Endothelial cell of umbilical vein (primary cell): ENCODE data around the gene SNRNP35. TPM values are rescaled to one million over a fixed set of nuclear protein-coding genes. Genes with fewer than 3 reads are reported as not detected.

Experiments used
- BruUV-seq: library from RNA; stranded (reverse); fragments of 400-500 nt; replicated peaks from 2 replicates; lab custom pipeline; 2021; lab: Mats Ljungman, UMichigan
- CTCF ChIA-PET: fragments of 300-600, 350-600 bp; sonication (Branson Sonifier 250); formaldehyde crosslinking; loops from one replicate; lab custom pipeline; 2021; ENCODE audit warnings: antibody characterized with exemption, inconsistent platforms; lab: Charles Lee
- POLR2A ChIA-PET: fragments of 300-600, 350-600 bp; sonication (Branson Sonifier 250); formaldehyde crosslinking; loops from one replicate; lab custom pipeline; 2021; ENCODE audit warnings: antibody characterized with exemption, inconsistent platforms; lab: Charles Lee
- DNase-seq: peaks from one replicate; pipeline ENCODE4 v3.0.0-alpha.2; 2011; ENCODE audit warnings: low read depth, low spot score
- FAIRE-seq: peaks from 2 replicates; lab custom pipeline; 2011; peaks lifted over from hg19 to GRCh38; lab: Jason Lieb, UNC
- H2AFZ ChIP-seq: 2 replicates; pipeline ENCODE4 v1.6.0; 2012; ENCODE audit warnings: low read depth, low read length, control low read depth, inconsistent platforms
- H3K27ac ChIP-seq: 2 replicates; pipeline ENCODE4 v1.5.1; 2011; ENCODE audit warnings: low read depth, mild to moderate bottlenecking, control low read depth, low read length, moderate library complexity; ENCODE audit not compliant: insufficient read depth
- H3K27me3 ChIP-seq, 2 experiments: 2 replicates each; pipeline versions ENCODE4 v1.6.0 to v1.6.1; 2011; ENCODE audit warnings: low read length in 2 of 2, mixed read lengths in 1 of 2; ENCODE audit not compliant: control insufficient read depth in 2 of 2, insufficient read depth in 2 of 2
- H3K36me3 ChIP-seq, 2 experiments: 2 replicates in 1 of 2; 3 replicates in 1 of 2; pipeline ENCODE4 v1.5.1; 2011; ENCODE audit warnings: low read length in 2 of 2, mild to moderate bottlenecking in 1 of 2, moderate library complexity in 1 of 2; ENCODE audit not compliant: control insufficient read depth in 2 of 2, insufficient read depth in 2 of 2; ENCODE audit errors: extremely low read depth in 1 of 2
- H3K4me1 ChIP-seq: 3 replicates; pipeline ENCODE4 v1.5.1; 2011; ENCODE audit warnings: mild to moderate bottlenecking, low read length; ENCODE audit not compliant: control insufficient read depth, insufficient read depth; ENCODE audit errors: extremely low read depth
- H3K4me2 ChIP-seq: 2 replicates; pipeline ENCODE4 v1.6.1; 2011; ENCODE audit warnings: low read length, control low read depth, mixed read lengths; ENCODE audit not compliant: insufficient read depth
- H3K4me3 ChIP-seq, 3 experiments: fragments of 200-600 bp in 1 of 3; sonication (generic), shearing (Covaris generic) in 1 of 3; replicated peaks in 1 of 3; 2 replicates each; pipeline ENCODE4 v1.5.1; 2011 to 2016; ENCODE audit warnings: control low read depth in 3 of 3, low read length in 3 of 3, mild to moderate bottlenecking in 2 of 3, inconsistent platforms in 1 of 3, low read depth in 1 of 3, moderate library complexity in 1 of 3; ENCODE audit not compliant: insufficient read depth in 1 of 3
- H3K79me2 ChIP-seq: 2 replicates; pipeline ENCODE4 v1.6.0; 2012; ENCODE audit warnings: low read length, inconsistent platforms; ENCODE audit not compliant: control insufficient read depth, insufficient read depth
- H3K9ac ChIP-seq: replicated peaks from 2 replicates; pipeline ENCODE3; 2011; ENCODE audit warnings: low read length, control low read depth; ENCODE audit not compliant: insufficient read depth; ENCODE audit errors: extremely low read depth
- H3K9me1 ChIP-seq: replicated peaks from 3 replicates; pipeline ENCODE4 v1.6.0; 2011; ENCODE audit warnings: mild to moderate bottlenecking, low read length; ENCODE audit not compliant: control insufficient read depth, insufficient read depth; ENCODE audit errors: extremely low read depth
- H3K9me3 ChIP-seq: replicated peaks from 2 replicates; pipeline ENCODE4 v1.5.1; 2012; ENCODE audit warnings: low read length, inconsistent platforms; ENCODE audit not compliant: control insufficient read depth, insufficient read depth
- H4K20me1 ChIP-seq: replicated peaks from 2 replicates; pipeline ENCODE3; 2011; ENCODE audit warnings: mild to moderate bottlenecking, low read length; ENCODE audit not compliant: control insufficient read depth, insufficient read depth; ENCODE audit errors: extremely low read depth
- CTCF ChIP-seq, 2 donors: IDR thresholded peaks; 1 replicate in 1 of 2; 2 replicates in 1 of 2; pipeline ENCODE4 v1.5.1; 2011; ENCODE audit warnings: low read length in 2 of 2, mild to moderate bottlenecking in 2 of 2, moderate library complexity in 2 of 2, control low read depth in 1 of 2, inconsistent platforms in 1 of 2, low read depth in 1 of 2; ENCODE audit not compliant: insufficient read depth in 1 of 2; ENCODE audit errors: extremely low read depth in 1 of 2
- EZH2 ChIP-seq: IDR thresholded peaks from 2 replicates; pipeline ENCODE4 v1.6.1; 2012; ENCODE audit warnings: borderline replicate concordance, low read depth, mild to moderate bottlenecking, moderate library complexity, low read length, inconsistent platforms; ENCODE audit not compliant: severe bottlenecking
- FOS ChIP-seq: IDR thresholded peaks from 2 replicates; pipeline ENCODE4 v1.6.1; 2011; ENCODE audit warnings: mild to moderate bottlenecking, low read length, moderate library complexity, borderline replicate concordance; ENCODE audit not compliant: insufficient read depth
- GATA2 ChIP-seq: IDR thresholded peaks from 2 replicates; pipeline ENCODE4 v1.7.0; 2011; ENCODE audit warnings: low read depth, mild to moderate bottlenecking, moderate library complexity, mixed read lengths, low read length; ENCODE audit not compliant: insufficient read length, insufficient read depth
- JUN ChIP-seq: IDR thresholded peaks from 2 replicates; pipeline ENCODE4 v1.6.1; 2011; ENCODE audit warnings: borderline replicate concordance, low read depth; ENCODE audit not compliant: insufficient read length, insufficient read depth
- MAX ChIP-seq: IDR thresholded peaks from 2 replicates; pipeline ENCODE4 v1.6.1; 2011; ENCODE audit not compliant: insufficient read depth, insufficient read length
- MYC ChIP-seq: IDR thresholded peaks from one replicate; pipeline ENCODE4 v1.6.1; 2011; ENCODE audit warnings: mild to moderate bottlenecking, low read depth, low read length
- POLR2A ChIP-seq: IDR thresholded peaks from 2 replicates; pipeline ENCODE4 v1.6.1; 2012; ENCODE audit warnings: low read depth, mild to moderate bottlenecking, control low read depth, low read length
- POLR2AphosphoS5 ChIP-seq: IDR thresholded peaks from 2 replicates; pipeline ENCODE4 v1.6.1; 2012; ENCODE audit warnings: low read depth, mild to moderate bottlenecking, control low read depth, low read length, moderate library complexity; ENCODE audit not compliant: insufficient read depth
- dilution Hi-C: fragments of 300-500 bp; cut with MboI; formaldehyde crosslinking; loops from one replicate; pipeline ENCODE4 v1.15.0; 2019; ENCODE audit warnings: low sequenced_read_pairs; ENCODE audit not compliant: extremely low pct_ligation_motif_present
- intact Hi-C: fragments of 100-400 bp; cut with micrococcal nuclease; formaldehyde crosslinking; loops from one replicate; pipeline ENCODE4 v1.10.0; 2022
- polyA plus RNA-seq, 4 experiments: library from polyadenylated mRNA; depleted of rRNA in 3 of 4; stranded (reverse) in 3 of 4; unstranded in 1 of 4; fragments of >200 nt; gene quantifications; 2 replicates each; pipeline versions ENCODE4 v1.2.1 to v1.2.3, GENCODE V29; 2011 to 2012; ENCODE audit warnings: missing spikeins in 1 of 4
- total RNA-seq: library from RNA; stranded (reverse); gene quantifications from 2 replicates; pipeline ENCODE4 v1.2.3, GENCODE V29; 2021

The SNRNP35 gene
- total and polyA plus RNA-seq, 2 donors (not counting 3 experiments of a cell fraction or from before 2014, with no cell fraction given), result 15.9 to 30.6 TPM

GRCh38 chr12:123497065-123497464, 39.1 kb downstream of the SNRNP35 start:
- H3K4me3 ChIP-seq, result no peak overlapping the region
- FAIRE-seq (no peak), DNase-seq (no peak)
- no peak overlapping the region for H3K27ac ChIP-seq
- intact Hi-C loops, result no loop called here
- TF ChIP-seq MYC, result no peak
- no peak for TF ChIP-seq MAX
- no peak for TF ChIP-seq POLR2AphosphoS5
- no peak for TF ChIP-seq GATA2
- TF ChIP-seq JUN, result no peak
- no peak for TF ChIP-seq CTCF (IDR thresholded peaks at IDR 0.05; ENCODE audit: extremely low read depth in 1 of 2, insufficient read depth in 1 of 2, low read depth in 1 of 2, low read length in 2 of 2)
- no peak for TF ChIP-seq POLR2A
- no peak for TF ChIP-seq FOS
- no peak for TF ChIP-seq EZH2
- dilution Hi-C loops, result no loop called here
- no peaks in the 10 kb centered on the region for H3K79me2 ChIP-seq
- no peak overlapping the region for H2AFZ ChIP-seq
- no peaks in the 10 kb centered on the region for H3K9me1 ChIP-seq
- no peaks in the 10 kb centered on the region for H3K27me3 ChIP-seq
- no peak overlapping the region for H3K4me2 ChIP-seq
- ChIA-PET POLR2A (no interaction called here), CTCF (no interaction called here)
- no peaks in the 10 kb centered on the region for H4K20me1 ChIP-seq
- peaks cover 4 to 27% of the 10 kb centered on the region in 2 experiments for H3K36me3 ChIP-seq
- no peaks in the 10 kb centered on the region for H3K4me1 ChIP-seq
- BruUV-seq, result no TSS peak
- no peak overlapping the region for H3K9ac ChIP-seq
- H3K9me3 ChIP-seq, result no peaks in the 10 kb centered on the region
